Transverse colon (tissue), 4 donors: ENCODE measurements around the gene LRRC8C. TPM values are rescaled to one million over a fixed set of nuclear protein-coding genes. Genes with fewer than 3 reads are reported as not detected.
A peak's percentile ranks its signal among the peaks of the same experiment; 100 is the strongest.

Source experiments
- DNase-seq: peaks from one replicate; pipeline ENCODE4 v3.0.0-alpha.2; 2019
- H3K27ac ChIP-seq, 4 donors: fragments of 200-600 bp; sonication (generic); 2 replicates each; pipeline ENCODE4 v1.5.1; 2016 to 2018; ENCODE audit warnings: inconsistent platforms in 4 of 4
- H3K27me3 ChIP-seq: fragments of 200-600 bp; sonication (generic); 2 replicates; pipeline ENCODE4 v1.5.1; 2017; ENCODE audit warnings: inconsistent platforms
- H3K36me3 ChIP-seq, 4 donors: fragments of 200-600 bp; sonication (generic); 2 replicates each; pipeline ENCODE4 v1.5.1; 2017 to 2019; ENCODE audit warnings: inconsistent platforms in 4 of 4
- H3K4me1 ChIP-seq, 4 donors: fragments of 200-600 bp; sonication (generic); 2 replicates each; pipeline ENCODE4 v1.5.1; 2017 to 2020; ENCODE audit warnings: inconsistent platforms in 4 of 4
- H3K4me3 ChIP-seq, 4 donors: fragments of 200-600 bp; sonication (generic); 1 replicate in 1 of 4; 2 replicates in 3 of 4; pipeline versions ENCODE4 v1.5.1 to v1.6.1; 2017 to 2019; ENCODE audit warnings: inconsistent platforms in 4 of 4
- H3K9me3 ChIP-seq, 2 donors: fragments of 200-600 bp; sonication (generic); 2 replicates each; pipeline ENCODE4 v1.5.1; 2017 to 2019; ENCODE audit warnings: inconsistent platforms in 2 of 2
- CTCF ChIP-seq, 5 experiments: fragments of 200-600 bp in 3 of 5; fragments of 450-650 bp in 2 of 5; sonication (generic) in 3 of 5; IDR thresholded peaks; 1 replicate in 2 of 5; 2 replicates in 3 of 5; pipeline ENCODE4 v1.5.1; 2016 to 2017; ENCODE audit warnings: antibody characterized with exemption in 5 of 5, inconsistent platforms in 3 of 5, mild to moderate bottlenecking in 2 of 5, moderate library complexity in 1 of 5
- EP300 ChIP-seq: sonication (generic); formaldehyde crosslinking; IDR thresholded peaks from one replicate; pipeline ENCODE4 v1.6.1; 2017; ENCODE audit warnings: antibody characterized with exemption, low read depth
- POLR2A ChIP-seq: fragments of 450-650 bp; IDR thresholded peaks from one replicate; pipeline ENCODE4 v1.6.1; 2016; ENCODE audit warnings: antibody characterized with exemption, mild to moderate bottlenecking, moderate library complexity
- POLR2AphosphoS5 ChIP-seq, 3 donors: sonication (generic); formaldehyde crosslinking; IDR thresholded peaks; one replicate each; pipeline ENCODE4 v1.6.1; 2016; ENCODE audit warnings: antibody characterized with exemption in 3 of 3
- WGBS, 2 donors: methylation state at CpG; one replicate each; pipeline ENCODE4 v1.1.5; 2018; ENCODE audit warnings: low coverage in 1 of 2; 5-methylcytosine and 5-hydroxymethylcytosine counted together
- in situ Hi-C, 4 donors: fragments of 200-750 bp; cut with MboI; loops; one replicate each; pipeline versions ENCODE4 v1.15.0 to v1.15.1; 2017; ENCODE audit warnings: low sequenced_read_pairs in 3 of 4, low pct_ligation_motif_present in 1 of 4, low pct_unique_long_range_greater_than_20kb in 1 of 4
- intact Hi-C: fragments of 100-400 bp; cut with DNase I; formaldehyde crosslinking; loops from one replicate; pipeline ENCODE4 v1.15.1; 2023; ENCODE audit warnings: low total_unique reads
- total RNA-seq, 4 donors: library from RNA; depleted of rRNA; stranded (reverse); fragments of >200 nt; gene quantifications; one replicate each; pipeline ENCODE4 v1.1.0, GENCODE V29; 2016

LRRC8C gene
- total RNA-seq, 4 donors from 2014 or later: 2.4 to 4.4 (median 2.7) TPM

GRCh38 chr1:89762779-89763648 is 130.1 kb downstream of the LRRC8C start:
- peak overlapping the region; percentile 4 to 50 (median 26) for H3K27ac ChIP-seq
- H3K27me3 ChIP-seq: no peaks in the 10 kb centered on the region
- peaks cover 0 to 18% (median 6%) of the 10 kb centered on the region in 4 donors for H3K4me1 ChIP-seq
- peak overlapping the region; percentile 12 to 54 (median 38) for H3K4me3 ChIP-seq
- no peaks in the 10 kb centered on the region for H3K36me3 ChIP-seq
- 0 to 1% methylated on average over 3 to 47 of the region's 47 CpGs for WGBS, 2 donors
- no peaks in the 10 kb centered on the region for H3K9me3 ChIP-seq
- TF ChIP-seq EP300 (no peak), CTCF (IDR thresholded peaks at IDR 0.05) (peak; percentile 93 to 98 (median 95))
- in situ Hi-C loops (loop anchor here (10.0 to 25.0 kb wide), 4 partner anchors 126 to 276 kb away; partner anchors contain the start of genes LRRC8B (in 3 of the 4) and LRRC8C (in 2 of the 4)), intact Hi-C loops (loop anchor here (5.0 to 10.0 kb wide), 2 partner anchors 131 to 278 kb away; partner anchors contain the start of gene LRRC8C)
- DNase-seq: peak; percentile 87

- H3K27ac ChIP-seq: peak overlapping the region in 2 of 4 donors; percentile 19 to 50
- in situ Hi-C loops: loop anchor here (10.0 to 25.0 kb wide), 4 partner anchors 126 to 276 kb away; partner anchors contain the start of genes LRRC8B (in 3 of the 4) and LRRC8C (in 2 of the 4)
- H3K36me3 ChIP-seq: no peaks in the 10 kb centered on the region
- WGBS, 2 donors: 42 to 47% methylated on average over 4 to 5 of the region's 5 CpGs
- no peaks in the 10 kb centered on the region for H3K27me3 ChIP-seq
- no peaks in the 10 kb centered on the region for H3K9me3 ChIP-seq
- no peak for DNase-seq
- TF ChIP-seq POLR2A (no peak), POLR2AphosphoS5 (IDR thresholded peaks at IDR 0.05) (no peak), EP300 (no peak), CTCF (IDR thresholded peaks at IDR 0.05) (no peak)
- intact Hi-C loops: loop anchor here (5.0 to 10.0 kb wide), 2 partner anchors 131 to 279 kb away; partner anchors contain the start of gene LRRC8C
- H3K4me1 ChIP-seq: peaks cover 0 to 16% (median 6%) of the 10 kb centered on the region in 4 donors
- peak overlapping the region in 3 of 4 donors; percentile 37 to 54 (median 38) for H3K4me3 ChIP-seq
Measured at GRCh38 chr1:89763649-89763986, 130.7 kb downstream of the LRRC8C start.

GRCh38 chr1:89765774-89766173 is 132.9 kb downstream of the LRRC8C start:
- H3K9me3 ChIP-seq: no peaks in the 10 kb centered on the region
- WGBS, 2 donors: 84 to 90% methylated on average over 1 of the region's 1 CpG
- in situ Hi-C loops (loop anchor here (10.0 to 25.0 kb wide), 4 partner anchors 128 to 278 kb away; partner anchors contain the start of genes LRRC8B (in 3 of the 4) and LRRC8C (in 2 of the 4)), intact Hi-C loops (loop anchor here (10.0 kb wide), 1 partner anchor 281 kb away; no protein-coding TSS in a partner anchor)
- no peak overlapping the region for H3K27ac ChIP-seq
- peaks cover 0 to 16% (median 6%) of the 10 kb centered on the region in 4 donors for H3K4me1 ChIP-seq
- TF ChIP-seq POLR2AphosphoS5 (IDR thresholded peaks at IDR 0.05) (no peak), EP300 (no peak), POLR2A (no peak), CTCF (IDR thresholded peaks at IDR 0.05) (no peak)
- H3K36me3 ChIP-seq: no peaks in the 10 kb centered on the region
- H3K4me3 ChIP-seq: no peak overlapping the region
- DNase-seq: no peak
- H3K27me3 ChIP-seq: no peaks in the 10 kb centered on the region

- H3K9me3 ChIP-seq: no peaks in the 10 kb centered on the region
- WGBS, 2 donors: 92 to 93% methylated on average over 1 of the region's 1 CpG
- no peak for DNase-seq
- no peaks in the 10 kb centered on the region for H3K36me3 ChIP-seq
- TF ChIP-seq EP300 (no peak), POLR2A (no peak), POLR2AphosphoS5 (IDR thresholded peaks at IDR 0.05) (no peak), CTCF (IDR thresholded peaks at IDR 0.05) (no peak)
- in situ Hi-C loops (loop anchor here (10.0 to 25.0 kb wide), 4 partner anchors 130 to 280 kb away; partner anchors contain the start of genes LRRC8B (in 3 of the 4) and LRRC8C (in 2 of the 4)), intact Hi-C loops (loop anchor here (10.0 kb wide), 1 partner anchor 283 kb away; no protein-coding TSS in a partner anchor)
- no peak overlapping the region for H3K27ac ChIP-seq
- no peaks in the 10 kb centered on the region for H3K27me3 ChIP-seq
- peaks cover 0 to 8% (median 6%) of the 10 kb centered on the region in 4 donors for H3K4me1 ChIP-seq
- no peak overlapping the region for H3K4me3 ChIP-seq
Measured at GRCh38 chr1:89767618-89768017, 134.7 kb downstream of the LRRC8C start.
